Smooth muscle cell (in vitro differentiated cells): ENCODE measurements around the gene THEM4. TPM values are rescaled to one million over a fixed set of nuclear protein-coding genes. Genes with fewer than 3 reads are reported as not detected.
"Not testable (repeated sequence)": the region's sequence is repeated elsewhere in the genome, so short reads cannot be mapped to it uniquely, and the experiment has no call there.

Experiments
- DNase-seq: peaks from one replicate; lab custom pipeline; 2025; ENCODE audit not compliant: unreplicated experiment; lab: John Stamatoyannopoulos, UW
- H2AFZ ChIP-seq: fragments of 200-600 bp; sonication (generic); 2 replicates; pipeline ENCODE4 v1.6.0; 2016; ENCODE audit warnings: antibody characterized with exemption, low read depth, mild to moderate bottlenecking
- H3F3A ChIP-seq: fragments of 200-600 bp; sonication (generic); 2 replicates; pipeline ENCODE4 v1.6.0; 2017; ENCODE audit warnings: antibody characterized with exemption, low read depth
- H3K27ac ChIP-seq: fragments of 200-600 bp; sonication (generic); 2 replicates; pipeline ENCODE4 v1.5.1; 2016; ENCODE audit warnings: low read depth, mild to moderate bottlenecking
- H3K27me3 ChIP-seq: fragments of 200-600 bp; sonication (generic); 2 replicates; pipeline ENCODE4 v1.6.1; 2016; ENCODE audit warnings: low read depth, mild to moderate bottlenecking
- H3K36me3 ChIP-seq: fragments of 200-600 bp; sonication (generic); 2 replicates; pipeline ENCODE4 v1.5.1; 2016; ENCODE audit warnings: low read depth
- H3K4me1 ChIP-seq: fragments of 200-600 bp; sonication (generic); 2 replicates; pipeline ENCODE4 v1.5.1; 2016; ENCODE audit warnings: low read depth
- H3K4me2 ChIP-seq: fragments of 200-600 bp; sonication (generic); 2 replicates; pipeline ENCODE4 v1.6.0; 2016; ENCODE audit warnings: mild to moderate bottlenecking
- H3K4me3 ChIP-seq: fragments of 200-600 bp; sonication (generic); 2 replicates; pipeline ENCODE4 v1.5.1; 2016; ENCODE audit warnings: mild to moderate bottlenecking
- H3K79me2 ChIP-seq: fragments of 200-600 bp; sonication (generic); 2 replicates; pipeline ENCODE4 v1.6.0; 2016; ENCODE audit warnings: low read depth, mild to moderate bottlenecking
- H3K9ac ChIP-seq: fragments of 200-600 bp; sonication (generic); 2 replicates; pipeline ENCODE4 v1.6.0; 2016; ENCODE audit warnings: low read depth
- H3K9me3 ChIP-seq: fragments of 200-600 bp; sonication (generic); replicated peaks from 2 replicates; pipeline ENCODE4 v1.5.1; 2016; ENCODE audit warnings: low read depth
- H4K20me1 ChIP-seq: fragments of 200-600 bp; sonication (generic); 2 replicates; pipeline ENCODE4 v1.6.0; 2016; ENCODE audit warnings: low read depth
- CTCF ChIP-seq: fragments of 200-600 bp; sonication (generic); IDR thresholded peaks from 2 replicates; pipeline ENCODE4 v1.5.1; 2017; ENCODE audit warnings: borderline replicate concordance, mild to moderate bottlenecking, antibody characterized with exemption; ENCODE audit not compliant: insufficient read depth, poor library complexity, severe bottlenecking
- WGBS: methylation state at CpG from one replicate; pipeline ENCODE4 v1.1.7; 2016; ENCODE audit warnings: low lambda C conversion rate; 5-methylcytosine and 5-hydroxymethylcytosine counted together
- polyA plus RNA-seq: library from polyadenylated mRNA; unstranded; fragments of >200 nt; fragmentation: Nextera tagmentation; extraction: Ambion mirVana; gene quantifications from 2 replicates; pipeline ENCODE4 v1.2.1, GENCODE V29; 2016
- total RNA-seq: library from RNA; depleted of rRNA; stranded (reverse); fragments of >200 nt; gene quantifications from 2 replicates; pipeline ENCODE4 v1.2.3, GENCODE V29; 2014

The THEM4 gene
- total and polyA plus RNA-seq, 2 experiments from 2014 or later = 14.4 to 15.9 TPM

GRCh38 chr1:151902858-151903257, 6.5 kb downstream of the THEM4 start:
- no peak for TF ChIP-seq CTCF
- 91% methylated on average over 2 of the region's 2 CpGs for WGBS

GRCh38 chr1:151900804-151901203, 8.5 kb downstream of the THEM4 start:
- H2AFZ ChIP-seq, H4K20me1 ChIP-seq, H3K4me2 ChIP-seq, H3K9ac ChIP-seq, H3K27me3 ChIP-seq, H3K9me3 ChIP-seq, H3F3A ChIP-seq, H3K36me3 ChIP-seq, H3K4me3 ChIP-seq, DNase-seq, H3K27ac ChIP-seq, H3K4me1 ChIP-seq: not testable (repeated sequence)
- peaks cover 32% of the 10 kb centered on the region for H3K79me2 ChIP-seq
- 97% methylated on average over 3 of the region's 3 CpGs for WGBS

More at GRCh38 chr1:151902858-151903257, 6.5 kb downstream of the THEM4 start:
- H2AFZ ChIP-seq = no peak overlapping the region
- H3K79me2 ChIP-seq = peaks cover 36% of the 10 kb centered on the region
- H3K4me3 ChIP-seq = no peak overlapping the region
- no peaks in the 10 kb centered on the region for H3F3A ChIP-seq
- no peaks in the 10 kb centered on the region for H3K27me3 ChIP-seq
- H4K20me1 ChIP-seq = no peaks in the 10 kb centered on the region
- no peaks in the 10 kb centered on the region for H3K4me1 ChIP-seq
- no peak for DNase-seq
- no peak overlapping the region for H3K27ac ChIP-seq
- H3K4me2 ChIP-seq = no peak overlapping the region
- no peak overlapping the region for H3K9ac ChIP-seq
- H3K9me3 ChIP-seq = peaks cover 6% of the 10 kb centered on the region
- H3K36me3 ChIP-seq = no peaks in the 10 kb centered on the region

DNA sequence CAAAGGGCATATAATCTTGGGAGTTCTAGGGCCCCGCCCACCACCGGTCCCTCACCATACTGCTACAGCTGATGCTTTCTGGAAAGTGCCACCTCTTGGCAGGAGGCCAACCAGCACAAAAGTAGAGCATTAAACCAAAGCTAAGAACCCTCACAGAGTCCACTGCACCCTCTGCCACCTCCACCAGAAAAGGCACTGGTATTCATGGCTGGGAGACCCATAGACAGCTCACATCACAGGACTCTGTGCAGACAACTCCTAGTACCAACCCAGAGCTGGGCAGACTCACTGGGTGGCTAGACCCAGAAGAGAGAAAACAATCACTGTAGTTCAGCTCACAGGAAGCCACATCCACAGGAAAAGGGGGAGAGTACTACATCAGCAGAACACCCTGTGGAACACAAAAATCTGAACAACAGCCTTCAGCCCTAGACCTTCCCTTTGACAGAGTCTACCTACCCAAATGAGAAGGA, 10.8 kb downstream of the THEM4 start:
- no peak for DNase-seq
- H3K36me3 ChIP-seq = no peaks in the 10 kb centered on the region
- H3K9ac ChIP-seq = no peak overlapping the region
- TF ChIP-seq CTCF = no peak
- H3K9me3 ChIP-seq = peaks cover 6% of the 10 kb centered on the region
- WGBS = 100% methylated on average over 2 of the region's 2 CpGs
- H3F3A ChIP-seq = no peaks in the 10 kb centered on the region
- H4K20me1 ChIP-seq = peaks cover 5% of the 10 kb centered on the region
- no peak overlapping the region for H3K4me3 ChIP-seq
- H3K79me2 ChIP-seq = peaks cover 22% of the 10 kb centered on the region
- no peaks in the 10 kb centered on the region for H3K4me1 ChIP-seq
- no peaks in the 10 kb centered on the region for H3K27me3 ChIP-seq
- no peak overlapping the region for H3K4me2 ChIP-seq
- H3K27ac ChIP-seq = no peak overlapping the region
- H2AFZ ChIP-seq = no peak overlapping the region

- H3F3A ChIP-seq = no peaks in the 10 kb centered on the region
- no peaks in the 10 kb centered on the region for H3K36me3 ChIP-seq
- 93% methylated on average over 10 of the region's 10 CpGs for whole genome bisulfite sequencing
- no peak overlapping the region for H3K27ac ChIP-seq
- no peak overlapping the region for H3K4me2 ChIP-seq
- H3K27me3 ChIP-seq = no peaks in the 10 kb centered on the region
- H3K4me3 ChIP-seq = no peak overlapping the region
- TF ChIP-seq CTCF = no peak
- no peak overlapping the region for H3K9ac ChIP-seq
- peaks cover 16% of the 10 kb centered on the region for H3K79me2 ChIP-seq
- peaks cover 6% of the 10 kb centered on the region for H3K9me3 ChIP-seq
- H2AFZ ChIP-seq = no peak overlapping the region
- H4K20me1 ChIP-seq = peaks cover 5% of the 10 kb centered on the region
- H3K4me1 ChIP-seq = no peaks in the 10 kb centered on the region
- no peak for DNase-seq
Measured at GRCh38 chr1:151897991-151898431, 11.3 kb downstream of the THEM4 start.
